GM12878 (cell line): ENCODE results near the gene FRMD5.

Experiments
- CREB1 ChIP-seq: IDR thresholded peaks from 2 replicates; pipeline ENCODE4 v1.6.1; 2012; ENCODE audit warnings: low read depth, mild to moderate bottlenecking, inconsistent platforms
- CREM ChIP-seq: IDR thresholded peaks from 2 replicates; pipeline ENCODE4 v1.6.1; 2014; ENCODE audit warnings: antibody characterized with exemption, low read depth
- HDAC2 ChIP-seq: fragments of 200-600 bp; sonication (generic); IDR thresholded peaks from 2 replicates; pipeline ENCODE4 v1.6.1; 2017
- POLR2A ChIP-seq: IDR thresholded peaks from 2 replicates; pipeline ENCODE4 v1.6.1; 2011; ENCODE audit warnings: low read depth, mild to moderate bottlenecking, low read length
- RAD21 ChIP-seq: IDR thresholded peaks from 2 replicates; pipeline ENCODE4 v1.6.1; 2011; ENCODE audit warnings: mild to moderate bottlenecking, low read depth, low read length, moderate library complexity; ENCODE audit not compliant: insufficient read depth
- STAT3 ChIP-seq: IDR thresholded peaks from 2 replicates; pipeline ENCODE4 v1.6.1; 2011; ENCODE audit warnings: low read depth, low read length, improper control_type of control experiment
- YY1 ChIP-seq: IDR thresholded peaks from 2 replicates; pipeline ENCODE4 v1.6.1; 2011; ENCODE audit warnings: low read depth, mild to moderate bottlenecking, low read length
- ZNF207 ChIP-seq: fragments of 450-650 bp; IDR thresholded peaks from 2 replicates; pipeline ENCODE4 v1.6.1; 2014; ENCODE audit warnings: antibody characterized with exemption, mild to moderate bottlenecking, borderline replicate concordance
- TF ChIP-seq, protein P1 (sequence below): fragments of 450-650 bp; IDR thresholded peaks from 2 replicates; pipeline ENCODE4 v1.6.1; 2017; ENCODE audit warnings: mild to moderate bottlenecking
- TF ChIP-seq, protein P2 (sequence below), 3 experiments: IDR thresholded peaks in 2 of 3; conservative IDR thresholded peaks in 1 of 3; 2 replicates each; pipeline ENCODE4 v1.5.1; 2011; ENCODE audit warnings: low read depth in 3 of 3, low read length in 3 of 3, mild to moderate bottlenecking in 3 of 3, control low read depth in 2 of 3, moderate library complexity in 2 of 3, inconsistent platforms in 1 of 3, mixed read lengths in 1 of 3; ENCODE audit not compliant: control insufficient read depth in 2 of 3, insufficient read depth in 1 of 3; ENCODE audit errors: extremely low read depth in 1 of 3

DNA sequence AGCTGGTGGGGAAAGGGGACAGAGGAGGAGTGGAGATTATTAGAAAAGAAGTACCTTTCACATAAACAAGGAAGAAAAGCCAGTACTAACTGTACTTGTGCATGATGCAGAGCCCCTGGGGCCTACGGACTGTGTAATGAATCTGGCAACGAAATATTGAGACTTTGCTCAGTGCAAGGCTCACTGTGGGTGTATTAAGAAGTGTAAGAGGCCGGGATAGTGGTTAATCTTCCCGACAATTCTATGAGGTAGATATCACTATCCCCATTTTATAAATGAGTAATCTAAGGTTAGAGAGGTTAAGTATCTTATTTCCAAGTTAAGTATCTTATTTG is 278.8 kb downstream of the FRMD5 start:
- TF ChIP-seq STAT3 (no peak), RAD21 (no peak), POLR2A (no peak), YY1 (no peak), ZNF207 (no peak), HDAC2 (no peak), CREM (no peak), CREB1 (no peak)
- TF ChIP-seq, protein P1, sequence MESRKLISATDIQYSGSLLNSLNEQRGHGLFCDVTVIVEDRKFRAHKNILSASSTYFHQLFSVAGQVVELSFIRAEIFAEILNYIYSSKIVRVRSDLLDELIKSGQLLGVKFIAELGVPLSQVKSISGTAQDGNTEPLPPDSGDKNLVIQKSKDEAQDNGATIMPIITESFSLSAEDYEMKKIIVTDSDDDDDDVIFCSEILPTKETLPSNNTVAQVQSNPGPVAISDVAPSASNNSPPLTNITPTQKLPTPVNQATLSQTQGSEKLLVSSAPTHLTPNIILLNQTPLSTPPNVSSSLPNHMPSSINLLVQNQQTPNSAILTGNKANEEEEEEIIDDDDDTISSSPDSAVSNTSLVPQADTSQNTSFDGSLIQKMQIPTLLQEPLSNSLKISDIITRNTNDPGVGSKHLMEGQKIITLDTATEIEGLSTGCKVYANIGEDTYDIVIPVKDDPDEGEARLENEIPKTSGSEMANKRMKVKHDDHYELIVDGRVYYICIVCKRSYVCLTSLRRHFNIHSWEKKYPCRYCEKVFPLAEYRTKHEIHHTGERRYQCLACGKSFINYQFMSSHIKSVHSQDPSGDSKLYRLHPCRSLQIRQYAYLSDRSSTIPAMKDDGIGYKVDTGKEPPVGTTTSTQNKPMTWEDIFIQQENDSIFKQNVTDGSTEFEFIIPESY: no peak
- TF ChIP-seq, protein P2, sequence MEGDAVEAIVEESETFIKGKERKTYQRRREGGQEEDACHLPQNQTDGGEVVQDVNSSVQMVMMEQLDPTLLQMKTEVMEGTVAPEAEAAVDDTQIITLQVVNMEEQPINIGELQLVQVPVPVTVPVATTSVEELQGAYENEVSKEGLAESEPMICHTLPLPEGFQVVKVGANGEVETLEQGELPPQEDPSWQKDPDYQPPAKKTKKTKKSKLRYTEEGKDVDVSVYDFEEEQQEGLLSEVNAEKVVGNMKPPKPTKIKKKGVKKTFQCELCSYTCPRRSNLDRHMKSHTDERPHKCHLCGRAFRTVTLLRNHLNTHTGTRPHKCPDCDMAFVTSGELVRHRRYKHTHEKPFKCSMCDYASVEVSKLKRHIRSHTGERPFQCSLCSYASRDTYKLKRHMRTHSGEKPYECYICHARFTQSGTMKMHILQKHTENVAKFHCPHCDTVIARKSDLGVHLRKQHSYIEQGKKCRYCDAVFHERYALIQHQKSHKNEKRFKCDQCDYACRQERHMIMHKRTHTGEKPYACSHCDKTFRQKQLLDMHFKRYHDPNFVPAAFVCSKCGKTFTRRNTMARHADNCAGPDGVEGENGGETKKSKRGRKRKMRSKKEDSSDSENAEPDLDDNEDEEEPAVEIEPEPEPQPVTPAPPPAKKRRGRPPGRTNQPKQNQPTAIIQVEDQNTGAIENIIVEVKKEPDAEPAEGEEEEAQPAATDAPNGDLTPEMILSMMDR (IDR thresholded peaks at IDR 0.05 in 2 of 3, conservative IDR thresholded peaks at IDR 0.05 in 1 of 3; ENCODE audit: control insufficient read depth in 2 of 3, extremely low read depth in 1 of 3, insufficient read depth in 1 of 3, low read depth in 3 of 3, low read length in 3 of 3): no peak
